HK-2 (cell line): ENCODE measurements around the gene MPEG1.
A peak's percentile ranks its signal among the peaks of the same experiment; 100 is the strongest.

Experiments
- DNase-seq: peaks from one replicate; pipeline ENCODE4 v3.0.0-alpha.2; 2018; ENCODE audit not compliant: unreplicated experiment

Gene MPEG1

GRCh38 chr11:59187587-59187986, 25.1 kb downstream of the MPEG1 start:
- no peak for DNase-seq

GRCh38 chr11:59187035-59187434, 25.7 kb downstream of the MPEG1 start:
- DNase-seq: no peak

GRCh38 chr11:59186130-59186594, 26.6 kb downstream of the MPEG1 start:
- no peak for DNase-seq

GRCh38 chr11:59185386-59185945, 27.3 kb downstream of the MPEG1 start:
- no peak for DNase-seq

- DNase-seq: no peak
Measured at GRCh38 chr11:59184691-59185339, 27.9 kb downstream of the MPEG1 start.

GRCh38 chr11:59183771-59184170, 29.0 kb downstream of the MPEG1 start:
- DNase-seq: no peak

- DNase-seq: no peak
Measured at GRCh38 chr11:59182457-59183151, 30.1 kb downstream of the MPEG1 start.

- no peak for DNase-seq
Measured at GRCh38 chr11:59181746-59182456, 30.8 kb downstream of the MPEG1 start.

- no peak for DNase-seq
Measured at GRCh38 chr11:59180907-59181306, 31.8 kb downstream of the MPEG1 start.

- DNase-seq: no peak
Measured at GRCh38 chr11:59180168-59180776, 32.5 kb downstream of the MPEG1 start.

- DNase-seq: no peak
Measured at GRCh38 chr11:59179121-59179520, 33.6 kb downstream of the MPEG1 start.

GRCh38 chr11:59178402-59178801, 34.3 kb downstream of the MPEG1 start:
- no peak for DNase-seq

- DNase-seq: no peak
Measured at GRCh38 chr11:59176330-59176729, 36.4 kb downstream of the MPEG1 start.

GRCh38 chr11:59175091-59175501, 37.6 kb downstream of the MPEG1 start:
- DNase-seq: no peak

GRCh38 chr11:59174664-59175033, 38.1 kb downstream of the MPEG1 start:
- DNase-seq: no peak

- no peak for DNase-seq
Measured at GRCh38 chr11:59173964-59174663, 38.6 kb downstream of the MPEG1 start.

GRCh38 chr11:59173080-59173963, 39.4 kb downstream of the MPEG1 start:
- DNase-seq: peak; percentile 23

- peak; percentile 14 for DNase-seq
Measured at GRCh38 chr11:59172345-59173079, 40.2 kb downstream of the MPEG1 start.

GRCh38 chr11:59171508-59172322, 41.0 kb downstream of the MPEG1 start, which contains the start of gene DTX4:
Gene DTX4, plus strand, starts transcription at chr11:59172132. Its CDS starts 464 bp downstream, at chr11:59172596.
- peak; percentile 76 for DNase-seq
